SIG-M5 treated with dmso at 0.1 percent for 504 hours (cell line): ENCODE results near the gene DHX36.
A peak's percentile ranks its signal among the peaks of the same experiment; 100 is the strongest.

Experiments used
- DNase-seq: peaks from one replicate; lab custom pipeline; 2025; ENCODE audit not compliant: unreplicated experiment; lab: John Stamatoyannopoulos, UW

DHX36 gene

GRCh38 chr3:154323891-154324738, at the start of gene DHX36:
Gene DHX36 (minus strand): TSS chr3:154324487. CDS start chr3:154324416, 71 bp downstream.
- DNase-seq: peak; percentile 90

DNA sequence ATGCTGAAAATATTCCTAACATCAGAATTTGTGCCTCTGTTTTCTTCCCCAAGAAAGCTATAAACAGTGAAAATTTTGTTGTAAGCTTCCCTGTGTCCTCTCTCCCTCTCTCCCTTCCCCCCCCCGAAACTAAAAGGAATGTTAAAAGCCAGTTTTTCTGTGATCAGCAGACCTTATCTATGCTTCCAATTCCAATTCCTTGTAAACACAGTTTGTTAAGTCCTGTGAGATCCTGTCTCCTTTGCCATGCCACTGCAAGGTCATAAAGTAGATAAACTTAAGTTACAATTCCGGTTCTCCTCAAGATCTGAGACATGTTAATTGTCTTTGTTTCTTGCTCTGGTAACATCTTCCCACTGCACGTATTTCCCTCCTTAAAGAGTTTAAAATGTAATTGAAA, 42.9 kb upstream of the DHX36 start:
- no peak for DNase-seq

DNA sequence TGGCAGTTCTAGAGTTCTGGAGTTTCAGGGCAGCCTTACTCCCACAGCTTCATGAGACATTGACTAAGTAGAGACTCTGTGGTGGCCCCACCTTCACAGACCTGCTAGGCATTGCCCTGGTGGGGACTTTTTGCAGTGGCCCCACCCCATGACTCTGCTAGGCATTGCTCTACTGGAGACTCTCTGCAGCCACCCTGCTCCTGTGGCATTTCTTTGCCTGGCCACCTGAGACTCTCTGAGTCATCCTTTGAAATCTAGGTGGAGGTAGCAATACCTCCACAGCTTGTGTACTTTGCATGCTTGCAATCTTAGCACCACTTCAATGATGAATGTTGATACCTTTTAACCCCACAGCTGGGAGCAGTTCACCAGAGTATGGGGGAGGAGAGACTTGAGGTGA, 40.6 kb upstream of the DHX36 start:
- peak; percentile 22 for DNase-seq

DNA sequence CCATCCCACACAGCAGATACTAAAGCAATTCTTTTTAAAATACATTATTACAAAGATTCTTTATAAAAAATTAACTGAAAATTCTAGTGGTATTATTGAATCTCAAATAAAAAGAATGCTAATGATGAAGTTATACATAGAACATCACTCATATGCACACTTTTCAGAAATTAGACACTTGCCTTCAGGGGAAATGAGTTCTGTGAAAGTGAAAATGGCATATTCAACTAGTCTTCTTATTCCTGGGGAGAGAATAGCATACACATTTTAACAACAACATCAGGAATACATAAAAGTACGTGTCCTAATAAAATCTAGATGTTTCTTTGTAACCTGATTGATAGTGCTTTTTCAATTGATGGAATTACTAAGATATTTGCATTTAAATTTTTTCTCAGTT, 36.8 kb upstream of the DHX36 start:
- DNase-seq: no peak

- DNase-seq: peak; percentile 19
These were observed 31.7 kb upstream of the DHX36 start for GRCh38 chr3:154356009-154356408.

DNA sequence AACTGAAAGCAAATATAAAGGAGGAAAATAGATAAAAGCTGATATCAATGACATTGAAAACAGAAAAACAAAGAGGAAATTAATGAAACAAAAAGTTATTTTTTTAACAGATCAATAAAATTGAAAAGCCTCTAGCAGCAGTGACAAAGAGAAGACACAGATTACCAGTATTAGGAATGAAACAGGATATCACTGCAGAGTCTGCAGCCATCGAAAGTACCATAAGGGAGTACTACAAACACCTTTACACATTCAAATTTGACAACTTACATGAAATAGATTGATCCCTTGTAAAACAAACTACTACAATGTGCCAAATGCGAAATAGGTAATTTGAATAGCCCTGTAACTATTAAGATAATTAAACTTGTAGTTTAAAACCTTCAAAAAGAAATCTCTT, 24.9 kb upstream of the DHX36 start:
- no peak for DNase-seq

- DNase-seq: no peak
These were observed 21.3 kb upstream of the DHX36 start for GRCh38 chr3:154345422-154346122.

DNA sequence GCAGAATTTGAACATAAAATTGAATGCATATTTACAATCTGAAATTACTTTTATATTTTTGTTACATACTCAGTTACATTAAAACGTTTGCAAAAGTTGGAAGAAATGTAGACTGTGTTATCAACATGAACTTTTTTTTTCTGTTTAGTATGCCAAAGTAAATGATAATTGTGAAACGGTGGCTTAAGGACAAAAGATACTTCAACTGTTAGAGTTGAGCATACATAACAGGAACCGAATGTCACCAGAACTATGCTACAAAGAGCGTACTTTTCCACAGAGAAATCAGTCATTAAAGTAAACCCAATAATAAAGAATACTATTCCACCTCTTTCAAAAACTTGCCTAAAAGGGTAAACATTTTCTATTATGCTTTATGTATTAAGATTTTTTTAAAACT, 14.3 kb upstream of the DHX36 start:
- no peak for DNase-seq

DNA sequence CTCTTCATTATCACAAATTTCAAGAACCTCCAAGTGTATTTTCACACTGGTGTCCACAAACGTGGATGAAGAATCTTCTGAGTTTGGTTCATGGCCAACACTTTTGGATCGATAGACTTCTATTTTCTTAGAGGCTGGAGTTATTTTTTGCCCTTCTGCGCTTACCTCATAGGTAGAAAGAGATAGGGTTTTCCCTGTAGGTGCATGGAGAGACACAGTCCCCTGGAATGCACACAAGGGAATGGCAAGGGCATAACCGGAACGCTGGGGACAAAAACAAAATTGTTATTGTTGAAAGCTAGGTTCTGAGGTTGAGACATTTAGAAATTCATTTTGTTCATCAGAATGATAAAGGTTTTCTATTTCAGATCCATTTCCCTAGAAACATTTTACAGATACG, 13.7 kb upstream of the DHX36 start:
- no peak for DNase-seq

GRCh38 chr3:154334973-154335420, 10.7 kb upstream of the DHX36 start:
- peak; percentile 53 for DNase-seq

- DNase-seq: no peak
These were observed 3.6 kb upstream of the DHX36 start for GRCh38 chr3:154327871-154328270.

GRCh38 chr3:154324919-154325318, 632 bp upstream of the DHX36 start:
- no peak for DNase-seq

DNA sequence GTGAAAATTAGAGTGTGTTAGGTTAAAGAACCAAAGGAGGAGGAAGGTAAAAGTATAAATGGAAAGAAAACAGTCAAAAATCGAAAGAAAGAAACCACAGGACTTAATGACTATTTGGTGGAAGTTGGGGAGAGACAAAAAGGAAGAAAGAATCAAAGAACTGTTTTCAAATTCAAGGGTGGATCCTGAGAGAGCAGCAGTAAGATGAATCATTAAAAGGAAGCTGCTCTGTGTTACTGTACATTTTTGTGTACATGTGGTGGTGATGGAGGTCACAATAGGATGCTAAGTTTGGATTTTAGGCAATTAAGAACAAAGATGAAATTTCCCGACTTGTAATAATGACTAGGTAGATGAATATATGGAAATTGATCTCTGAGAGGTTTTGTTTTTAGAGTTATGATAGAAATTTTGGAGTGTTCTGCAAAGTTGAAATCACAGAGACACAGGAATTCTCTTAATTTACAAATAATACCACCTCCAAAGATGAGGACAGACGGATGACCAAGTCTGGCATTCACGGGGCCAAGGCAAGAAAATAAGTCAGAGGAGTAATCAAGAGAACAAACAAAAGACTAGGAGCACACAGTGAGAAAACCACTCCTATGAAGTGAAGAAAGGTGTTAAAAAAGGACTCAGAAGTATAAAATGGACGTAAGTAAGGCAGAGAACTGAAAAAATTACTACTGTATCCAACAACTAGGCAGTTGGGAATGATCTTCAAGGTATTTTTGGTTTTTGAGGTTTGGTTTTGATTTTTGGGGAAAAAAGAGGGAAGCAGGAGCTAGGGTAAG, 7.1 kb downstream of the DHX36 start:
- DNase-seq: no peak

- DNase-seq: no peak
These were observed 10.1 kb downstream of the DHX36 start for GRCh38 chr3:154314152-154314551.

GRCh38 chr3:154310840-154311239, 13.4 kb downstream of the DHX36 start:
- DNase-seq: no peak

GRCh38 chr3:154307363-154307762, 16.9 kb downstream of the DHX36 start:
- DNase-seq: no peak

- no peak for DNase-seq
These were observed 19.4 kb downstream of the DHX36 start for GRCh38 chr3:154304936-154305335.

DNA sequence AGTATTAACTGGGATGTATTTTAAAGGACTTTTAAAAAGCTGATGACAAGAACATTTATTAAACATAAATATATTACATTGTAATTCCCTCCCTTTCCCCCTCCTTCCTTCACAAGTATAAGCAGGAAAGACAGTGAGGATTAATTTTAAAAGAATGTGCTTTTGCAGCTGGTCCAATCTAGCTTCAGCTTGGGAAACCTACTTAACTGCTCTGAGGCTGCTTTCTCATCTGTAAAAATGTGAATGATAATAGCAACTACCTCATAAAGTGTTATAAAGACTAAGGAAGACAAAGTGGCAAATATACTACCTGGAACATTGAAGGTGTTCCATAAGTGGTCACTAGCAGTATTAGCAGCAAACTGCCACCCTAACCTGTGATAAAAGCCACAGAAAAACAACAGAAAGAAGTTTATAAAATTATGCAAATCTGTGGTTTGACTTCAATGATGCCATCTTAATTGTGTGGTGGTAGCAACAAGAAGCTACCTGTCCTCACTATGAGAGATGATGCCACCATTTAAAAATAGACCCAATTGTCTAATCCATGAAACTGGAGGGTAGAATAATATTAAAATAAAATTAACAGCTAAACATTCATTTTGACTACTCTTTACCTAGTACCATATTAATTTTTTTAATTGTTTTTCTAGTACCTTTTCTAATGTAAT, 20.0 kb downstream of the DHX36 start:
- no peak for DNase-seq

DNA sequence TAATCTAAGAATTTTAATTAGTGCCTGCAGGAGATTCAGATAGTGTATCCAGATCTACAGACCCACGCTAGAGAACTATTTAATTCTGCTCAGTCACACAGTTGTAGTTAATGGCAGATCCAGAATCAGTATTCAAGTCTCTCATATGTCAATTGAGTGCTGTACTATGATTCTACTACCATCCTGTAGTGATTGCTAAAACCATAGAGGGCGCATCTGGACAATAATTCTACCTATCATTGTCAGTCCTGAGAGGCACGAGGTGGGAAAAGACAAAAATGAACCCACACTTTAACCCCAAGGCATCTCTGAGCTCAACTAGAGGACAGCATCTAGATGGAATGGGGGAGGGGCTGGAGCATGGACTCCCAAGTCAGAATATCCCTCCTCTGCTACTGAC, 22.7 kb downstream of the DHX36 start:
- no peak for DNase-seq

GRCh38 chr3:154294016-154294415, 30.3 kb downstream of the DHX36 start:
- DNase-seq: no peak

DNA sequence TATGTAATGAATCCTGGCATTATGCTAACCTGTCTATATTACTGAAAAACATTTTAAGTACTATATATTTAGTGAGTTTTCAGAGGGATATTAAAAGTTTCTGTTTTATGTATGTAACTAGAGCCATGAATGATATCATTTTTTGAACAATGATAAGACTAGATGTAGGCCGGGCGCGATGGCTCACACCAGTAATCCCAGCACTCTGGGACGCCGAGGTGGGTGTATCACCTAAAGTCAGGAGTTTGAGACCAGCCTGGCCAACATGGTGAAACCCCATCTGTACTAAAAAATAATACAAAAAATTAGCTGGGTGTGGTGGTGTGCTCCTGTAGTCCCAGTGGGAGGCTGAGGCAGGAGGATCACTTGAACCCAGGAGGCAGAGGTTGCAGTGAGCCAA, 34.1 kb downstream of the DHX36 start:
- DNase-seq: no peak
